GM21390 (cell line): ENCODE measurements around the gene EML6.
A peak's percentile ranks its signal among the peaks of the same experiment; 100 is the strongest.

Source experiments
- ATAC-seq: cut with Tn5 transposase; IDR thresholded peaks from one replicate; pipeline ENCODE4 v1.9.1; 2021; ENCODE audit not compliant: unreplicated experiment

EML6 gene

DNA sequence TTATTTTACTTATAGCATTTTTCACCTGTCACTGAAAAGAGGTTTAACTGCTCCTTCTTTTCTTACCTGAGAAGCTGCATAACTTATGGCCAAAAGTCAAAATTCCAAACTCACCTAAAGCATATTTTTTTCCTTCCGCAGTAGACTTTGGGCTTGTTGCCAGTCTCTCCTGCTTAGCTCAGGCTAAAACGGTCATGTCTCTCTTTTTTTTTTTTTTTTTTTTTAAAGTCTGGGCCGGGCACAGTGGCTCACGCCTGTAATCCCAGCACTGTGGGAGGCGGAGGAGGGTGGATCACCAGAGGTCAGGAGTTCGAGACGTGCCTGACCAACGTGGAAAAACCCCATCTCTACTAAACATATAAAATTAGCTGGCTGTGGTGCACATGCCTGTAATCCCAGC, 213.3 kb downstream of the EML6 start:
- ATAC-seq: no peak

DNA sequence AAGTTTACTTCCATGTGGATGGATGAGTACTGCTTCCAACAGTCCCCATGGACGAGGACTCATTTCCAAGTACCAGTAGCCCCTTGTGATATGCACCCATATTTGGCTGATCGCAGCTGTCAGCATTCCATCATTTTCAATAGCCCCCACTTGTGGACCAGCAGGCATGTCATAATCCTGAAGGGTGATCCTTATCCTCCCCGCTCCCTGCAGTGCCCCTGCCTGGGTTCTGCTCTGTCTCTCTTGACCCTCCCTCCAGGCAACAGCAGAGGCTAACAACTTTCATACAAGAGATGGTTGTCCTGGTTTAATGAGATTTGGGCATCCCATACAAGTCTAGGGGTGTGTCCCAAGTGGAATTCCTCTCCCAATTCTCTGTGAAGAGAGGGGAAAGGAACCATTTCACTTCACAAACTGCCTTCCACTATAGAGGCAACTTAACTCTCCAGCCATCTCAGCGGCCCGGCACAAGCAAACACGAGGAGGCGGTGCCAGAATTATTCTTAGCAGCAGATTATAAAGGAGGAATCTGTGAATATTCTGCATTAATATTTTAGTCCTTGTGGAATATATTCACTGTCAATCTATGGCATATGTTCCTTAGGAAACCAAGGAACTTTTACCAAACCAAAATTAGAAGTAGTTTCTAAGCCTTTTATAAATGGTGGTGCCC, 216.1 kb downstream of the EML6 start:
- no peak for ATAC-seq

GRCh38 chr2:54940723-54941122, 217.3 kb downstream of the EML6 start:
- ATAC-seq: no peak

DNA sequence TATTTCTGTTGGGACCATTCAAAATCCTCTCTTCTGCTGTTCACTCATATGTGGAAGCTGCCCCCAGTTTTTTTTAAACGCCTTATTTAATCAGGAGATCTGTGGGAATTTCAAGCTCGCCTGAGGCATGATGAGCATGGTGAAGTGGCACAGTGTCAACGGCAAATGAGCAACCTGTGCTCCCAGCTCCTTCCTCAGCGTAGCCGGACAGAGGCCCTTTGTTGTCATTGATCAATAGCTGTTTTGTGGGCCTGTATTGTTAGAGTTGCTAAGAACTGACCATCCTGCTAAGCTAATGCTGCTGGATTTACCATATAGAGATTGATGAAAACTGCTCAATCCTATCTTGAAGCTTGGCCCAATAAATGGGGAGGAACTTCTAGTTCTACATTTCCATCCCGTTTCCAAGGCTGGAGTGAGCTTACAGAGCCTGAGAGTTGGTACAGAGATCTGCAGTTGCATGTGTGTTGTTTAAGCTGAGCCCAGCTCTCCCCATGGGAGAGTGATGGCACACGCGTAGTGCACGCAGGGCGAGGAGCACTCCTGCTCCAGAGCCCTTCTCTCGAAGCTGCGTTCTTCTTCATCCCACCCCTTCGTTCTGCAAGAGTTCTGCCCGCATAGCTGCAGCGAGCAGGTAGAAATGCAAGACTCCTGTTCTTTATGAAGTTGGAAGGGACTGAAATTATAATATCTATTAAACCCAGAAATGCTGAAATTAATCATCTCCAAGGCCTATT, 218.0 kb downstream of the EML6 start:
- no peak for ATAC-seq

- ATAC-seq: no peak
These were observed 218.9 kb downstream of the EML6 start for GRCh38 chr2:54942373-54942772.

DNA sequence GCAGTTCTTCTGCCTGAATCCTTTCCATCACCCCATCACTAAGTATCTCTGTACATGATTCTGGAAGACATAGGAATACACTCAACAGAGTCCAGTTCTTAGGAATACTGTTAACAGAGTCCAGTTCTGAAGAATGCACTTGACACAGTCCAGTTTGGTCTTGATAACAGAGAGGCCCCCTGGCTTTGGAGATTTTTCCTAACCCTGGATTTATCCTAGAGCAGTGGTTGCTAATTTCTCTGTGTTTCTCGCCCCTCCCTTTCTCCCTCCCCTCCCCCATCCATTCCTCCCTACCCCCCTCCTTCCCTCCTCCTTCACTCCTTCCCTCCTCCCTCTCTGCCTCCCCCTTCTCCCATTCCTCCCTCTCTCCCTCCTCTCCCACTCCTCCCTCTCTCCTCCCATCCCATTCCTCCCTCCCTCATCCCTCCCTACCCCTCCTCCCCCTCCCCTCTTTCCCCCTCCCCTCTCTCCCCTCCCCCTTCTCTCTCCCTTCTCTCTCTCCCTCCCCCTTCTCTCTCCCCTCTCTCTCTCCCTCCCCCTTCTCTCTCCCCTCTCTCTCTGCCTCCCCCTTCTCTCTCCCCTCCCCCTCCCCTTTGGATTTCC, 221.4 kb downstream of the EML6 start:
- no peak for ATAC-seq

- peak; percentile 88 for ATAC-seq
These were observed 222.1 kb downstream of the EML6 start for GRCh38 chr2:54945391-54946219.

DNA sequence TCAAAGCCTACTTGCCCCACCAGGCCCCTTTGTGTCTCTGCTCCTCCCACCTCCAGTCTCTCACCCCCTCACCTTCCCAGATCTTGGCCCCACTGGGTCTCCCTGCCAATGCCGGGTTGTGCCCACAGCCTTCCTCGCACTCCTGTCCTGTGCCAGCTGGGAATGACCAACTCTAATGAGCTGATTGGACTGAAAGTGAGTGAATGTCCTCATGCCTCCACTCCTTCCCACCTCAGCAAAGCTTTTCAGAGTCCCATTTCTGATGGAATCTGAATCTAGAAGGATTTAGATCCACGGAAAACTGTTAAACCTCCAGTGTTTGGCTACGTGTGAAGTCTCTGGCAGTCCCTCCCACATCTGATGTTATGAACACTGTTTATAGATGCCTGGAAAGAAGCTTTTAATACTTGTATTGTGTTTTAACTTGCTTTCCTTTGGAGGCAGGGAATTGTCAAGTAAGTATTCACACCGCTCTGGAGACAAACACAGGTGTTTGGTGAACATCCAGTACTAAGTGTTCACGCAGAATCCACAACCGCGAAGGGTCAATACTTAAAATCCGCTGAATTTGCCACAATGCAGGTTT, 222.9 kb downstream of the EML6 start:
- no peak for ATAC-seq

DNA sequence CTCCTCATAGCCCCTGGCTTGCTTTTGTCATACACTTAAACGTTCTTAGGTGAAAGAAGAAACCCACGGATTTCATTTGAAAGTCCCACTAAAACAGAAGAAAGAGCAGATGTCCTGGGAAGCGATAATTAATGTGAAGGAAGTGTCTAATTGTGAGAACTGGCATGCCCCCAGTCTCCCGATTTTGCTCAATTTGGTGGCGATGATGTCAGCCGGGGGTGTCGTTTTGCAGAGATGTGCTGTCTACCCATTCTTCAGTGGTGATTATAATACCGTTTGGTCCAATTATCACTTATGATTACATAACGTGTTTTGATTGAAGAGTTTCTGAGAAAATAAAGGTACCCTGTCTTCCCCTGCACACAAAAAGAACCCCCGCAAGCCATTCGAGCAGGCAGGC, 223.7 kb downstream of the EML6 start:
- no peak for ATAC-seq

DNA sequence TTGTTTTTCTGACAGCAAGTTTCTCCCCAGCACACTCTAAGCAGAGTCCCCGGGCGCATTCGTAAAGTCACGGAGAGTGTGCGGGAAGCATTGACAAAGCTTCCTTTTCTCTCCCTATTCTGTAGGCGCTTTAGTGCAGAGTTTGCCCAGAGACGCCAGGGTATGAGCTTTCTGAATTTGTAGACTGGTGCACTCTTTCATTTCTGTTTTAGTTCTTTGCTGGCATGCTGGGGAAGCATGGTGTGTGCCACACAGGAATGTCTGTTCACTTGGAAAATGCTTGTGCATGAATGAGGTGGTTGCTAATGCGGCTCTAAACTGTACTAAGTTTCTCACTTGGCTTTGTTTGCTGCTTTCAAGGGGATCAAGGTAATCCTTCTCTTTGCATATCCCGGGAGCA, 224.2 kb downstream of the EML6 start:
- ATAC-seq: no peak

DNA sequence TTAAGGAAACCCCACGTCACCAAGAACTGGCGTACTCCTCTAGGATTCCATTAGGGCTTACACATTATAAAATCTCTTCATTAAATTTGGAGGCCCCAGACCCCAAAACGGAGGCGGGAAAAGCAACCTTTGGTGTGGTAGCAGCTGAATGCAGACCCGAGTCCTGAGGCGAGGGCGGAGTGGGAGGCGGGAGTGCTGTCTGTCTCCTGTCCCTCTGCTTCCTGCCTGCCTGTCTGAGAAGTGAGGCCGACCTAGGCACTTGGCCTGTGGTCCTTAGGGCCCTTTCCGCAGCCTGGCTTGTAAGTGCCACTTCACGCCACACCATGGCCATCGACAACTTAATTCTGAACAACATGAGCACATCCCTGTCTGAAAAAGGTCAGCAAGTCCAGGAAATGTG, 224.7 kb downstream of the EML6 start:
- ATAC-seq: no peak

GRCh38 chr2:54949431-54949830, 226.0 kb downstream of the EML6 start:
- ATAC-seq: no peak

DNA sequence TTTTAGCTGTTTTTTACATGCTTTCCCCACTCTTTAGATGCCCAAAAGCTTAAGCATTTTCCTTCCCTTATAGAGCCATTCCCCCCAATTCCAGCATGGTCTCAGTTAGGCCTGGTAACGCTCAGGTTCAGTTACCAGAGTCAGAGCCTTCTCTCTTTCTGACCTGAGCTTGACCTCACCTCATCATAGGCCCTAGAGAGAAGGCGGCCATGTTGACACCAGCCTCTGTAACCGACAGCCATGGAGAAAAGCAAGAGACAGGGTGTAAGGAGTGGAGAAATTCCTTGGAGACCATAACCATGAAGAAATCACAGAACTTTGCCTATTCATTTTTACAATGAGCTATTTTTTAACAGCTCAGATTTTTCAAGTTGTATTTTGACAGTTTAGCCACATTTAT, 227.3 kb downstream of the EML6 start:
- no peak for ATAC-seq

GRCh38 chr2:54952425-54952824, 229.0 kb downstream of the EML6 start:
- no peak for ATAC-seq

DNA sequence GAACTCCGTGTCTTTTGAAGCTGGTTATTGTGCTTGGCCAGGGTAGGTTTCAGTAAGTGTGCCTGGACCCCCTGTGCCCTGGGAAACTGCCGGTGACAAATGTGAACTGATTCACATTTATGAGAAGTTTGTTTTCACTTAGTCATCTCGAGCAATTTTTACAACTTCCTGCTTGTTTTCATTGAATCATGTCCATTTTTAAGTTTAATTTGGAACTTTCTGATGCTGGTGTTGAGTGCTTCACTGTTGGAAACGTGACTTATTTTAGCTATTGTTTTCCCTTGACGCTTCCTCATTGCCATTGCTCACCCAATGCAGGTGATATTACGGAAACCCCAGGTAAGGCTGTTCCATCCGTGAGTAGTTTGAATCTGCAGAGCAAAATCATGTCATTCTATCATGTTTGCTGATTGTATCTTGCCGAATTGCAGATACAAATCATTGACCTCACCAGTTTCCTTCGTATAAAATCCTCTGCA, 229.6 kb downstream of the EML6 start:
- no peak for ATAC-seq

GRCh38 chr2:54954158-54954557, 230.7 kb downstream of the EML6 start:
- ATAC-seq: no peak

DNA sequence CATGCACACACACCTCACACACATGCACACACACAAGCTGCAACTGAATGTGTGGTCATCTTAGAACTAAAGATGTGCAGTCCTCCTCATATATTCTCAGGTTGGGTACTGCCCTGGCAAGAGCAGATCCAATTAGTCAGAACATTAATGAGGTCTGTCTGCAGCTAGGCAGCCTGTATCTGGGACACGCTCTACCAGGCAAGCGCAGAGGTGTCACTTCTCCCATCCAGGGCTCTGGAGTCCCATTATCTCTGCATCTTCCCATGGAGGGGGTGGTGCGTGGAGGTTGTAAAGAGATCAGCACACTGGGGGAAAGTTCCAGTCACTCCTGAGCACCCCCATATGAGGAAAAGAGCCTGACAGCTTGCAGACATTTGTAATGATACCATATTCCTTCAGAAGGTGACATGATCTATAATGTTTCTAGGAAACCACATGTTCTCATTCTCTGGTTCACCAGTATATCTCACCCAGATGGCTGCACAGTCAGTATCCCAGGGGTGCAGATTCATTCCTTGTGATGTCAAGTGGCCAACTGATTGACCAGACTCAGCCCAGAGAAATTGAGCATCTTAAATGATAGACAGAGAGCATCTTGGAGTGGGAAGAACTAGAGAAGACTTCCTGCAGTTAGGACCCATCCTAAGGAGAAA, 231.4 kb downstream of the EML6 start:
- ATAC-seq: no peak

- no peak for ATAC-seq
These were observed 232.1 kb downstream of the EML6 start for GRCh38 chr2:54955358-54956110.

GRCh38 chr2:54956111-54956627, 232.7 kb downstream of the EML6 start:
- no peak for ATAC-seq
